Immature natural killer cell (primary cell): ENCODE results near the gene THEM4. TPM values are rescaled to one million over a fixed set of nuclear protein-coding genes. Genes with fewer than 3 reads are reported as not detected.
"Not testable (repeated sequence)": the region's sequence is repeated elsewhere in the genome, so short reads cannot be mapped to it uniquely, and the experiment has no call there.

Experiments
- DNase-seq, 3 donors: peaks; one replicate each; pipeline ENCODE4 v3.0.0; 2022; ENCODE audit warnings: mixed read lengths in 1 of 3
- H3K27ac Mint-ChIP-seq, 6 donors: one replicate each; pipeline ENCODE4 v1.8.0; 2020; ENCODE audit warnings: mixed read lengths in 6 of 6, mild to moderate bottlenecking in 5 of 6, inconsistent platforms in 4 of 6, moderate library complexity in 3 of 6
- H3K27me3 Mint-ChIP-seq, 3 donors: one replicate each; pipeline ENCODE4 v1.8.0; 2020 to 2021; ENCODE audit warnings: low read depth in 3 of 3, mild to moderate bottlenecking in 3 of 3, mixed read lengths in 3 of 3, moderate library complexity in 3 of 3, inconsistent platforms in 1 of 3
- H3K36me3 Mint-ChIP-seq, 3 donors: one replicate each; pipeline ENCODE4 v1.8.0; 2020; ENCODE audit warnings: mixed read lengths in 3 of 3, inconsistent platforms in 2 of 3, mild to moderate bottlenecking in 2 of 3
- H3K4me1 Mint-ChIP-seq, 2 donors: one replicate each; pipeline ENCODE4 v1.8.0; 2020; ENCODE audit warnings: inconsistent platforms in 2 of 2, mild to moderate bottlenecking in 2 of 2, mixed read lengths in 2 of 2, moderate library complexity in 1 of 2
- H3K4me3 Mint-ChIP-seq, 5 donors: one replicate each; pipeline ENCODE4 v1.8.0; 2020; ENCODE audit warnings: mild to moderate bottlenecking in 5 of 5, mixed read lengths in 5 of 5, inconsistent platforms in 3 of 5, moderate library complexity in 3 of 5
- H3K9me3 Mint-ChIP-seq, 6 donors: one replicate each; pipeline ENCODE4 v1.8.0; 2020; ENCODE audit warnings: mild to moderate bottlenecking in 6 of 6, mixed read lengths in 6 of 6, inconsistent platforms in 4 of 6, moderate library complexity in 3 of 6
- polyA plus RNA-seq, 3 donors: library from polyadenylated mRNA; unstranded; fragments of 300-500 nt; fragmentation: Illumina TruSeq; gene quantifications; one replicate each; pipeline ENCODE4 v1.2.3, GENCODE V29; 2021

THEM4 gene
- polyA plus RNA-seq, 3 donors from 2014 or later, result 29.9 to 38.1 (median 36.7) TPM

DNA sequence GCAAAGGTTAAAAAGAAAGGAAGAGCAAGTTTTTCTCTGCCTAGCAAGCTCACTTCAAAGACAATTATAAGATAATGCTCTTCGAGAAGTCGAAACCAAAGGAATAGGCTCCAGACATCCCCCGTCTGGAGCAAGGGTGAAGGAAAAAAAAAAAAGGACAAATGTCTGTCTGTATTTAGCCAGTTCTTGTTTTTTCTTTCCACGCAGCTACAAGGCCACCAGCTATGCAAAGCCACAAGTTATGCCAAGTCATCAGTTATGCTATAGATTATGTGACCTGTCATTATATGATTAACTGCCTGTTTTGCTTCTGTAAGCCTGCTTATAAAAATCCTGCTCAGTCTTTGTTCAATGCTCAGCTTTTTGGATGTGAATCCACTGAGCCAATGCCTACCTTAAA is 53.4 kb downstream of the THEM4 start:
- H3K4me1 Mint-ChIP-seq, result no peaks in the 10 kb centered on the region
- H3K4me3 Mint-ChIP-seq, result no peak overlapping the region

DNA sequence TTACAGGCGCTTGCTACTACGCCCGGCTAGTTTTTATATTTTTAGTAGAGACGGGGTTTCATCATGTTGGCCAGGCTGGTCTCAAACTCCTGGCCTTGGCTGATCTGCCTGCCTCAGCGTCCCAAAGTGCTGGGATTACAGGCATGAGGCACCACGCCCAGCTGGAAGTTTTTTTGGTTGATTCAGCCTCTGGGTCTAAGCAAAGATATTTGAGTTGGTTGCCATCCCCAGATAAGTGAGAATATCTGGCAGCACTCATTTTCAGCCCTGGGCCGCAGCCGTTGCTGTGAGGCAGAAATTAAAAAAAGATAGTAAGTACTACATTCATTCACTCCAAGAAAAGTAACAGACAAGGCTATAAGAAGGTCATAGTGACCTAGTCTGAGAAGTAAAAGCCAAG is 53.8 kb downstream of the THEM4 start:
- not testable (repeated sequence) for H3K4me1 Mint-ChIP-seq, H3K27ac Mint-ChIP-seq, H3K27me3 Mint-ChIP-seq, H3K4me3 Mint-ChIP-seq, H3K36me3 Mint-ChIP-seq, H3K9me3 Mint-ChIP-seq, DNase-seq

More for the DNA sequence above, 53.4 kb downstream of the THEM4 start:
- no peak overlapping the region for H3K27ac Mint-ChIP-seq
- H3K9me3 Mint-ChIP-seq, result no peaks in the 10 kb centered on the region
- H3K27me3 Mint-ChIP-seq, result peaks cover 0 to 5% (median 4%) of the 10 kb centered on the region in 3 donors
- H3K36me3 Mint-ChIP-seq, result no peaks in the 10 kb centered on the region
- no peak for DNase-seq

DNA sequence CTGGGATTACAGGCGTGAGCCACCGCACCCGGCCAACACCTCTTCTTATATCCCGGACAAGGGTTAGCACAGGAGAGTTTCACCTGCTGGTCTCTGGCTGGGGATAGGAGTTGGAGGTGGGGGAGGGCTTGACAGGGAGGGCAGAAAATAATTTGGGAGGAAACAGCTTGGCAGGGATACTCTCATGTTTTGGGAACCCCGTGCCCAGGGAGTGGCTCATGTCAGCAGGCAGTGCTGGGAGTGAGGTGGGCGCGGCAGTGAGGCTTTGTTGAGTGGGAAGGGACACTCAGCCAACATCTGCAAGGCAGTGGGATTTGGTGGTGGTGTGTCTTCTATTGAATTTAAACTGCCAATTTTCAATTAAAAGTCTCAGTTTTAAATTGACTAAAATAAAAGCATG is 54.7 kb downstream of the THEM4 start:
- H3K27ac Mint-ChIP-seq, result no peak overlapping the region
- H3K36me3 Mint-ChIP-seq, result peaks cover 0 to under 1% (median 0%) of the 10 kb centered on the region in 3 donors

DNA sequence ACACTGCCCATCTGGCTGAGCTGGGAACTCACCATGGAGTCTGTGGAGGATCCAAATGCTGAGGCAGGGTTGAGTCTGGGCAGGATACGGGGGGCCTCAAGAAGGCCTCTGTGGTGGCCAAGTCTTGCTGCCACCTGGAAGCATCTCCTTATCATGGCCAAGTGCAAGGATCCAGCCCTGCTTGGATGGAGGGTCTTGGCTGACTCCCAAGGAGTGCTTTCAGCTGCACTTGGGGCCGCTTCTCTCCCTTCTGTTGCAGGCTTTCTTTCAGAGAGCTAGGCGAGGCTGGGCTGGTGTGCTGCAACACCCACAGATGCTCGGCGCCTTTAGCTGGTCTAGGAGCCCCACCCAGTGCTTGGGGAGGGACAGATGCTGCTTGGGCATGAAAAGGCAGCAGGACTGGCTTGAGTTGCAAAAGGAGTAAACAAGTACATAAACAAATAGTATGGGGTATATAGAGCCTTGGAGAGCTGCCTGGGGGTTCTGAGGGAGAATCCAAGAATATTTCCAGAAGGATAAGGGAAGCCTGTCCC is 55.8 kb downstream of the THEM4 start, which contains the start of gene THEM5:
Gene THEM5 (minus strand): TSS at position 302 of the 533 bp plus-strand sequence. CDS start 147 bp downstream, at position 155.
- H3K27me3 Mint-ChIP-seq, result peaks cover 3 to 12% (median 6%) of the 10 kb centered on the region in 3 donors
- no peak within 1 kb of the TSS for H3K4me3 Mint-ChIP-seq
- no peak within 1 kb of the TSS for H3K27ac Mint-ChIP-seq
- H3K4me1 Mint-ChIP-seq, result no peaks in the 10 kb centered on the region
- no peaks in the 10 kb centered on the region for H3K9me3 Mint-ChIP-seq
- H3K36me3 Mint-ChIP-seq, result peaks cover 0 to 6% (median 0%) of the 10 kb centered on the region in 3 donors
- DNase-seq, result no peak

More for the DNA sequence above, 54.7 kb downstream of the THEM4 start:
- Mint-ChIP-seq H3K4me1 (no peaks in the 10 kb centered on the region), H3K9me3 (no peaks in the 10 kb centered on the region), H3K27me3 (peaks cover 0 to 10% (median 4%) of the 10 kb centered on the region in 3 donors), H3K4me3 (no peak overlapping the region)
- no peak for DNase-seq

DNA sequence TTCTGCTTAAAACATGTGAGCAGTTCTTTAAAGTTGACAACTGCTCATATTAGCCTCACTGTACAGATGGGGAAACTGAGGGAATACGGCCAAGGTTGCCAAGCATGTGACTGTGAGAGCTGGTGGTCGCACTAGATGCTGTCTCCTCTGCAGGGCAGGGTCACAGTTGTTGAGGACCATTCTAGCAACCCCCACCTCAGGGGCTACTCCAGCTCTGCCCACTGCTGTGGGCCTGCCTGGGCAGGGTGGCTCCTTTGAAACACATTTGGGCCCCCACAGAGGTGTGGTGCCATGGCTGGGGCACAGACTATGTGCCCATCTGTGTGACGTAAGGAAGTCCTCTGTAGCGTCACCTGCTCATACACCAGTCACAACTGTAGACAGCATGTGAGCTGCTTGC is 56.6 kb downstream of the THEM4 start:
- H3K4me1 Mint-ChIP-seq, result no peaks in the 10 kb centered on the region
- H3K36me3 Mint-ChIP-seq, result peaks cover 0 to 6% (median 0%) of the 10 kb centered on the region in 3 donors
- H3K27me3 Mint-ChIP-seq, result peaks cover 3 to 10% (median 6%) of the 10 kb centered on the region in 3 donors
- no peak for DNase-seq
- H3K9me3 Mint-ChIP-seq, result no peaks in the 10 kb centered on the region
- H3K27ac Mint-ChIP-seq, result no peak overlapping the region
- no peak overlapping the region for H3K4me3 Mint-ChIP-seq

DNA sequence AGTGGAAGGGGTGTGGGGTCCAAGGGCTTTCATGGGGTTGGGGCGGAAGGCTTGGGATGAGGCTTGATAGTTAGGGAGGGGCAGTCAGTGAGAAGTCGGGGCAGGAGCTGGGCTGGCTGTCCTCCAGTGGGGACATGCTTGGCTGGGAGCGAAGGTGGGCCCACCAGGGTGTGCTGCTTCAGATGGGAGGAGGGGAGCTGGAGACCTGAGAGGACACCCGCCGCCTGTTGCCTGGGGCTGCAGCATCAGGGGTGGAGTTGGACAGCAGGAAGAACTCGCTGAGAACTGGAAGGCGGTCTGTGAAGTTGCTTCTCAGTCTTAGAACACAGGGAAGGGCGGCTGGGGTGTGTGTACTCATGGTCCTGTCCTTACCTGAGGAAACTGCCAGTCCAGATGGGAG is 57.4 kb downstream of the THEM4 start:
- Mint-ChIP-seq H3K4me1 (no peaks in the 10 kb centered on the region), H3K36me3 (peaks cover 0 to 6% (median 0%) of the 10 kb centered on the region in 3 donors)

DNA sequence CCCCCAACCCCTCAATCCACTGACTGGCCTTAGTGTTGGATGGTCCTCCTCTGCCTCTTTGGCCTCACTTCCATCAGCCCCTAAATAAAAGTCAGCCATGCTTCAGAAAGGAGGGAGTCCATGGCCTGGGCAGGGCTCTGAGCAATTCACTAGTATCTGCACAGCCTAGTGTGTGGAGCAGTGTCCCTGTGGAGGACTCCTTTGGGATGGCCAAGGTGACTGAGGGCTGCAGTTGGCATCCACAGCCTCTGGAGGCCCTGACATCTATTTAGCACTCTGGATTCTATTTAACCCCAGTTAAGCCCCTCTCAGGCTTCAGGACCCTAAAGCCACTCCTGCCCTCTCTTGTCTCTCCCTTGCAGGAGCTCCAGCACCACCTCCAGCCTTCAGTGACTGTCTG is 59.4 kb downstream of the THEM4 start:
- Mint-ChIP-seq H3K36me3 (peaks cover 0 to 9% (median 1%) of the 10 kb centered on the region in 3 donors), H3K27ac (no peak overlapping the region), H3K9me3 (no peaks in the 10 kb centered on the region), H3K4me1 (no peaks in the 10 kb centered on the region), H3K4me3 (no peak overlapping the region), H3K27me3 (peaks cover 3 to 12% (median 6%) of the 10 kb centered on the region in 3 donors)
- no peak for DNase-seq

More for the DNA sequence above, 57.4 kb downstream of the THEM4 start:
- Mint-ChIP-seq H3K4me3 (no peak overlapping the region), H3K9me3 (no peaks in the 10 kb centered on the region), H3K27ac (peak overlapping the region in 1 of 6 donors; percentile 4), H3K27me3 (peaks cover 3 to 10% (median 6%) of the 10 kb centered on the region in 3 donors)
- DNase-seq, result no peak

DNA sequence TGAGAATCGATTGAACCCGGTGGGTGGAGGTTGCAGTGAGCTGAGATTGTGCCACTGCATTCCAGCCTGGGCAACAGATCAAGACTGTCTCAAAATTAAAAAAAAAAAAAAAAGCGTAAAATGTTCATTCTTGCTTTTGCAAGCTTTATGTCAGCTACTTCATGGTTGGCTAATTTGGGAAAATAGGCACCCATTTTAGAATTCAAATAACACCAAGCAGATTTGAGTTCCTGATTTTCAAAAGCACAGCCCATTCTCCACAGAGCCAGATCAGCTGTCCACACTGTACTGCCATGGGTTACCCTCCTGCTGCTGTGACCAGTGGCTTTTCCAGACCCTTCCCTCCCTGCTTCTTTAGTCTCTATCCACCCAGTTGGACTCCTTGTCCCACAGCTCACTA is 60.2 kb downstream of the THEM4 start:
- Mint-ChIP-seq H3K4me3 (no peak overlapping the region), H3K27ac (peak overlapping the region in 2 of 6 donors; percentile 75 to 81), H3K36me3 (peaks cover 0 to 11% (median 4%) of the 10 kb centered on the region in 3 donors), H3K9me3 (no peaks in the 10 kb centered on the region), H3K4me1 (no peaks in the 10 kb centered on the region), H3K27me3 (peaks cover 3 to 12% (median 6%) of the 10 kb centered on the region in 3 donors)
- no peak for DNase-seq

DNA sequence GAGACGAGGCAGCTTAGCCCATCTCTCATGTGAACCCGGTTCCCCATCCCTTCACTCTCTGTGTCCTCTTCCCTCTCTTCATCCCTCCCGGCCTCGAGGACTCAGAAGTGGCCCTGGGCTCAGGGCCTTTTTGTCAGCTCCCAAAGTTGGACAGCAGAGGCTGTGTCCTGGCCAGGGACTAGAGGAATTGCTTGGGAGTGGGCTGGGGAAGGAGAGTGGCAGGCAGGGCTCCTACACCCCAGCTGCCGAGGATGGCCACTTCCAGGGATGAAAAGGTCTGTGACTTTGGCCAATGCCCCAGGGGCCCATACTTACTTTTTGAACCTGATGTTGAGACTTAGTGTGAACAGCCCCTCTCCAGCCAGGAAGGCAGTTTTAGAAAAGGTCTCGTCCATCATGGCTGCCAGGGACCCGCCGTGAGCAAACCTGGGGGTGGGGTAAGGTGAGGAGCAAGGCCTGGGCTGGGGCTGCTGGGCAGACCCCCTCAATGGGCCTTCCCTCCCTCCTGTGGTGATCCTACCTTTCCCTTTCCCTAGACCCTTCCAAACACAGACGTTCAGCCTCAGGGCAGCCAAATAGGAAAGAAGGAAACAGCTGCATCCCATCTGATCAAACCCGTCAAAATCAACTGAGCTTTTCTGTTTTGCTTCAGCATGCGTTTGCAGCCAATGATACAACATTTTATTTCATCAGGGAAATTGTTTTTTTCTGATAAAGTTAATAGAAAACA is 61.3 kb downstream of the THEM4 start:
- no peak for DNase-seq
- H3K27me3 Mint-ChIP-seq, result peaks cover 3 to 13% (median 6%) of the 10 kb centered on the region in 3 donors
- H3K9me3 Mint-ChIP-seq, result no peaks in the 10 kb centered on the region
- H3K27ac Mint-ChIP-seq, result no peak overlapping the region
- no peak overlapping the region for H3K4me3 Mint-ChIP-seq
- H3K36me3 Mint-ChIP-seq, result peaks cover 0 to 11% (median 4%) of the 10 kb centered on the region in 3 donors
- H3K4me1 Mint-ChIP-seq, result no peaks in the 10 kb centered on the region

DNA sequence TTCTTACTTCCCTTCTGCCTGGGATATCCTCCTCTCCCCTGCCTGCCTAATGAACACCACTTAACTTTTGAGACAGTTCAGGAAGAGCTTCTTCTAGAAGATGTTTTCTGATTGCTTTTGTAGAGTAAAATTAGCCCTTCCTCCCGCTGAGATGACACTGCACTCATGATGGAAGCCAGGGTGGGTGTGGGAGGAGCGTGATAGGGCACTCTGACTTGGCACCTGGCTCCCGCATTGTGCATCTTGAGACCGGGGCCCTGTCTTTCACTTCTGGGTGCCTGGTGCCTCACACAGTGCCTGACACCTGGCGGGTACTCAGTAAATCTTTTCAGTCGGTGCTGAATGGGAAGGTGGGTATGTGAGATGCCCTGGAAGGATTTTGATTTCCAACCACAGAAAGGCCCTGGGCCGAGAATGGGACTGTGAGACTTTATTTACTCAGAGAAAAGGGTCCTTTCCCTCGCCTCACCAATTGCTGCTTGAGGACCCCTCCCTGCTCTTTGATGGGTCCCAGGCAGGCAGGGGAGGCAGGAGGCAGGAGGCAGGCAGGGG is 62.5 kb downstream of the THEM4 start:
- peaks cover 3 to 12% (median 5%) of the 10 kb centered on the region in 3 donors for H3K27me3 Mint-ChIP-seq
- H3K4me3 Mint-ChIP-seq, result no peak overlapping the region
- peak overlapping the region in 3 of 6 donors; percentile 0 to 53 (median 21) for H3K27ac Mint-ChIP-seq
- H3K4me1 Mint-ChIP-seq, result no peaks in the 10 kb centered on the region
- H3K36me3 Mint-ChIP-seq, result peaks cover 0 to 11% (median 4%) of the 10 kb centered on the region in 3 donors
- no peaks in the 10 kb centered on the region for H3K9me3 Mint-ChIP-seq
- DNase-seq, result no peak

DNA sequence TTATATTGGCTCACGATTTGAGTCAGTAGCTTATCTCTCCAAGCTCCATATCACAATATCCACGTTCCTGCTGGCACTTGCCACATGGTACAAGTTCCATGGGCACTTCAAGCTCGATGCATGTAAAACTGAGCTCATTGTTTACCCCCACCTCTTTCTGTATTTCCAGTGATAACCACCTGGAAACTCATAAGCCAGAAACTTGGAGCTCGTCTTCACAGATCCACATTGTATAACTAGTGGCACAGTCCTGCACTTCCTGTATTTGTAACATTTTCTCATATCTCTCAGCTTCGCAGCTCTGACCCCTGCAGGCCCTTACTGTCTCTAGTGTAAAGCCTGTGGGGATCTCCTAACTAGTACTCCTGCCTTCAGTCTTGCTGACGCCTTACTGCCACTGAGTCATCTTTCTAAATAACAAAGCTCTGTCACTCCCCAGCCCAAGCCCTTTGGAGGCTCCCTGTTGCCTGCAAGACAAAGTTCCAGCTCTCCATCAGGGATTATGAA is 63.2 kb downstream of the THEM4 start:
- Mint-ChIP-seq H3K4me1 (no peaks in the 10 kb centered on the region), H3K4me3 (no peak overlapping the region), H3K36me3 (peaks cover 0 to 11% (median 4%) of the 10 kb centered on the region in 3 donors), H3K27me3 (peaks cover 3 to 10% (median 3%) of the 10 kb centered on the region in 3 donors), H3K9me3 (no peaks in the 10 kb centered on the region), H3K27ac (peak overlapping the region in 2 of 6 donors; percentile 21 to 36)
- no peak for DNase-seq

DNA sequence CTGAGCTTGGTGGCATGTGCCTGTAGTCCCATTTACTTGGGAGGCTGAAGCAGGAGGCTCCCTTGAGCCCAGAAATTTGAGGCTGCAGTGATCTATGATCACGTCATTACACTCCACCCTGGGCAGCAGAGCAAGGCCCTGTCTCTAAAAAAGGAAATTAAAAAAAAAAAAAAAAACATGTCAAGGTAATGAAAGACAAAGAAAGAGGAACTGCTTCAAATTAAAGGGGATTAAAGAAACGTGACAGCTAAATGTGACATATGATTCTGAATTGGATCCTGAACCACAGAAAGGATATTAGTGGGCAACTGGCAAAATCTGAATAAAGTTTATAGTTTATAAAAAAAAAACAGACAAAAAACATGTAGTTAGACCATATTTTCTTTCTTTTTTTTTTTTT is 65.9 kb downstream of the THEM4 start:
- peaks cover 17 to 21% of the 10 kb centered on the region in 2 donors for H3K4me1 Mint-ChIP-seq
- no peaks in the 10 kb centered on the region for H3K9me3 Mint-ChIP-seq
- no peak overlapping the region for H3K27ac Mint-ChIP-seq
- H3K36me3 Mint-ChIP-seq, result peaks cover 0 to 6% (median 4%) of the 10 kb centered on the region in 3 donors
- H3K4me3 Mint-ChIP-seq, result no peak overlapping the region
- H3K27me3 Mint-ChIP-seq, result peaks cover 0 to 11% (median 6%) of the 10 kb centered on the region in 3 donors
- no peak for DNase-seq

DNA sequence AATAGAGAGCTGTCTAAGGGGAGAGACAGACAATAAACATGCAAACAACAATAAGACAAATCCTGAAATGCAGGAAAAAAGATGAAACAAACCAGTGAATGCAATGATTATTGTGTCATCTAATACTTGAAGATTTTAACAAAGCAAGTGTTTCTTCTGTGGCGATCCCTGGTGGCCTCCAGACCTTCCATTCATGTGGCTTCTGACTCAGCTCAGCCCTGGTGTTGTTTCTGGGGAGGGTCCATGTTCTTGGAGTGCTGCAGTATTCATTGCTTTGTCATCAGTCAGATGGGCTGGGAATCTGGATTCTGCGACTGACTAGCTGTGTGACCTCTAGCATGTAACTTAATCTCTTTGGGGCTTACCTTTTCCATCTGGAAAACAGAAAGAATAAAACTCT is 68.2 kb downstream of the THEM4 start:
- peaks cover 3 to 16% (median 6%) of the 10 kb centered on the region in 3 donors for H3K27me3 Mint-ChIP-seq
- no peaks in the 10 kb centered on the region for H3K9me3 Mint-ChIP-seq
- peak overlapping the region in 2 of 6 donors; percentile 60 to 80 for H3K27ac Mint-ChIP-seq
- H3K4me3 Mint-ChIP-seq, result no peak overlapping the region
- peaks cover 34 to 39% of the 10 kb centered on the region in 2 donors for H3K4me1 Mint-ChIP-seq
- peaks cover 0 to 6% (median 4%) of the 10 kb centered on the region in 3 donors for H3K36me3 Mint-ChIP-seq
- no peak for DNase-seq

DNA sequence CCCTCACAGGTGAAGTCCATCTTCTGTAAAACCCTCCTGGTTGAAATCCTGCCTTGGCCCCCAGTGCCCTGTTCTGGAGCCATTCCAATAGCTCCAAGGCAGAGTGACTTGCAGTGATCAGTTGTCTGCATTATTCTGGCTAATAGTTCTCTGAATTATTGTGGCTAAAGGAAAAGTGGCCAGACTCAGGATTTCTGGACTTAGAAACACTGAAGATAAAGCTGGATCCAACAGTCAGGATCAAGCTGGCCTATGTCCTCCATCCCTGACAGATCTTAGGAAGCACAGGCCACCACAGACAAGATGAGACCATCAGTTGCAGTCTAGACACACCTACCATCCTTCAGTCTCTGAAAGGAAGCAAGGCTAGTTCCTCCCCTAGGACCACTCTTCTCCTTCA is 68.9 kb downstream of the THEM4 start:
- Mint-ChIP-seq H3K27ac (peak overlapping the region in 3 of 6 donors; percentile 9 to 80 (median 60)), H3K9me3 (no peaks in the 10 kb centered on the region), H3K4me1 (peaks cover 34 to 39% of the 10 kb centered on the region in 2 donors)

More for the DNA sequence above, 68.9 kb downstream of the THEM4 start:
- DNase-seq, result no peak
- Mint-ChIP-seq H3K4me3 (peak overlapping the region; percentile 38 to 85 (median 77)), H3K36me3 (peaks cover 0 to 6% (median 4%) of the 10 kb centered on the region in 3 donors), H3K27me3 (peaks cover 3 to 16% (median 6%) of the 10 kb centered on the region in 3 donors)
